Common myeloid progenitor, CD34-positive (primary cell): ENCODE measurements around the gene ZCCHC8.

Source experiments
- CTCF ChIA-PET: fragments of 350-600 bp; sonication (Branson Sonifier 250); formaldehyde crosslinking; loops from one replicate; lab custom pipeline; 2021; ENCODE audit warnings: antibody characterized with exemption; lab: Charles Lee
- POLR2A ChIA-PET: fragments of 350-600 bp; sonication (Branson Sonifier 250); formaldehyde crosslinking; loops from one replicate; lab custom pipeline; 2021; ENCODE audit warnings: antibody characterized with exemption; lab: Charles Lee
- DNase-seq, 3 donors: peaks; one replicate each; pipeline versions ENCODE4 v3.0.0 to v3.0.0-alpha.2; 2013
- H3K27ac ChIP-seq, 2 experiments: 1 replicate in 1 of 2; 2 replicates in 1 of 2; pipeline ENCODE4 v1.7.0; 2013; ENCODE audit warnings: inconsistent platforms in 2 of 2, low read length in 2 of 2, mild to moderate bottlenecking in 2 of 2, low read depth in 1 of 2, moderate library complexity in 1 of 2; ENCODE audit not compliant: severe bottlenecking in 2 of 2, insufficient read depth in 1 of 2, poor library complexity in 1 of 2
- H3K27me3 ChIP-seq, 5 experiments: replicated peaks in 2 of 5; 1 replicate in 3 of 5; 2 replicates in 2 of 5; pipeline versions ENCODE4 v1.6.1 to v1.7.0; 2013; ENCODE audit warnings: low read length in 4 of 5, mild to moderate bottlenecking in 2 of 5, moderate library complexity in 2 of 5, inconsistent platforms in 1 of 5; ENCODE audit not compliant: insufficient read depth in 5 of 5, control insufficient read depth in 4 of 5
- H3K36me3 ChIP-seq, 4 experiments: 1 replicate in 2 of 4; 2 replicates in 2 of 4; pipeline versions ENCODE4 v1.6.1 to v1.7.0; 2013; ENCODE audit warnings: low read length in 3 of 4, control low read depth in 1 of 4, mild to moderate bottlenecking in 1 of 4; ENCODE audit not compliant: control insufficient read depth in 4 of 4, insufficient read depth in 4 of 4
- H3K4me1 ChIP-seq, 4 experiments: 1 replicate in 3 of 4; 2 replicates in 1 of 4; pipeline versions ENCODE4 v1.6.1 to v1.7.1; 2013; ENCODE audit warnings: low read length in 3 of 4, mild to moderate bottlenecking in 3 of 4, control low read depth in 1 of 4, inconsistent platforms in 1 of 4, moderate library complexity in 1 of 4; ENCODE audit not compliant: control insufficient read depth in 4 of 4, insufficient read depth in 4 of 4; ENCODE audit errors: control extremely low read depth in 1 of 4
- H3K4me3 ChIP-seq, 7 experiments: 1 replicate in 4 of 7; 2 replicates in 3 of 7; pipeline versions ENCODE4 v1.5.1 to v1.7.0; 2013; ENCODE audit warnings: mild to moderate bottlenecking in 7 of 7, low read length in 6 of 7, moderate library complexity in 6 of 7, inconsistent platforms in 2 of 7, low read depth in 2 of 7, control low read depth in 1 of 7; ENCODE audit not compliant: insufficient read depth in 4 of 7, control insufficient read depth in 1 of 7; ENCODE audit errors: extremely low read depth in 1 of 7
- H3K9me3 ChIP-seq, 5 experiments: 1 replicate in 4 of 5; 2 replicates in 1 of 5; pipeline versions ENCODE4 v1.6.1 to v1.7.1; 2013; ENCODE audit warnings: low read length in 4 of 5, mild to moderate bottlenecking in 2 of 5, inconsistent platforms in 1 of 5, low read depth in 1 of 5, moderate library complexity in 1 of 5; ENCODE audit not compliant: control insufficient read depth in 4 of 5, insufficient read depth in 2 of 5; ENCODE audit errors: control extremely low read depth in 1 of 5
- WGBS: methylation state at CpG from one replicate; pipeline ENCODE4 v1.1.5; 2013; ENCODE audit not compliant: insufficient coverage; 5-methylcytosine and 5-hydroxymethylcytosine counted together

The ZCCHC8 gene

DNA sequence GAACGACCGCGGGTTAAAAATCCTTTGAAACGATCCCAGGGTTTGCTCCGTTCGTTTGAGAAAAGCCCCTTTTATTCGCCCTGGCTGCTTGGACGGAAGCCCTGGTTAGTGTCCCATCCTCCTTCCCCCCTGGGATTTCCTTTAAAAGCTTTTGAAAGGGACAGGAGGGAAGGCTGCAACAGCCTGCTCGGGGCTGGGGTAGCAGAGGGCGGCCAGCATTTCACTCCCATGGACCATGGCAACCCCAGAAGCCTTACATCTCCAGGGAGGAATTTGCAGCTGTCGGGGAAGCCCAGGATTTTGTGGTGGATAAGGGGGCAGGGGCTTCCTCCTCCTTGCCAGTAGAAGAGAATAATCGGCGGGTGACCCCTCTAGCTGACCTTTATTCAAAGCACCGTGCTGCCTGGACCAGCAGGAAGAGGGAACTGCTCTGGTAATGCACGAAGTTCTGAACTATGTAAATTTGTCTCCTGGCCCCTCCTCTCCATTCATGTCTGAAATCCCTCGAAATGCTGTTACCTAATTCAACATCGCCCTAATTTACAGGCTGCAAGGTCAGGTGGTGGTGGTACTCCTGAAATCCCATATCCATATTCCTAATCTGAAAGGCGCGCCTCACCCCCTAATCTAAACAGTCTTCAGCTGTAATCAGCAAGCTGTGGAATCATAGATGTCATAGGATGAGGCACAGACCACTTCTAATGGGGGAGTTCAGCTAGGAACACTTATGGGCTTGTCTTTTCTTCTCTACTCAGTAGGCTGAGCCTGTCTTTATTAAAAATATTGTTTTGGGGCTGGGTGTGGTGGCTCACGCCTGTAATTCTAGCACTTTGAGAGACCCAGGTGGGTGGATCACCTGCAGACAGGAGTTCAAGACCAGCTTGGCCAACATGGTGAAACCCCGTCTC is 77.2 kb downstream of the ZCCHC8 start:
- Histone ChIP-seq H3K4me3 (peak overlapping the region; percentile 79 to 97 (median 94)), H3K27me3 (no peaks in the 10 kb centered on the region), H3K27ac (peak overlapping the region in 1 of 2 experiments; percentile 41), H3K4me1 (peaks cover 8 to 31% (median 25%) of the 10 kb centered on the region in 4 experiments), H3K9me3 (no peaks in the 10 kb centered on the region), H3K36me3 (no peaks in the 10 kb centered on the region)
- POLR2A ChIA-PET = interaction anchor here (0.7 to 1.6 kb wide), 2 partner anchors 11 to 16 kb away, joined by 3 to 7 read pairs; no protein-coding TSS in a partner anchor
- WGBS = 15% methylated on average over 11 of the region's 21 CpGs
- DNase-seq = peak in 2 of 3 donors; percentile 31 to 42
- CTCF ChIA-PET = interaction anchor here (0.7 to 2.1 kb wide), 6 partner anchors 12 to 72 kb away, joined by 3 to 13 read pairs (median 3); no protein-coding TSS in a partner anchor

DNA sequence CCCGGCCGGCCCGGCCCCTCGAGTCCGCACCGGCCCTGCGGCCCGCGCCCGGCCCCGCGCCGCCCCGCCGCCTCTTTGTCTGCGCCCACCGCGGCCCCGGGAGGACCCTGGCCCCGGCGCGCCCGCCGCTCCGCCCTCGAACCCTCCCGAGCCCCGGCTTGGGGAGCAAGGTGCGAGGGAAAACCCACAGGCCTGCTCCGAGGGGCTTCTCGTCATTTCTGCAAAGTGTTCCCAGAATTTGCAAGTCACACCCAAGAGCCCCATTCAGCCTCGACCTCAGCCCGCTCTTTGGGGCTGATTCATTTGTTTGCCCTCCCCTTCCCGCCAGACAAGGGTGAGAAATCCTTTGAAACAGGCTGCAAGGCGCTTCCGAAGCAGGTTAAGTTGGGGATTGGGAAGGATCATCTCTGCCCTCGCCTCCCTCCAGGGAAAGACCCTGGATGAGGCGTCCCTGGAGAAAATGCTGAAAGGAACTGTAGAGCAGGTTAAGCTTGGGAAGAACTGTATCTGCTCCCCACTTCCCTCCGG is 77.9 kb downstream of the ZCCHC8 start:
- Histone ChIP-seq H3K27ac (peak overlapping the region in 1 of 2 experiments; percentile 41), H3K4me1 (peaks cover 8 to 31% (median 25%) of the 10 kb centered on the region in 4 experiments), H3K9me3 (no peaks in the 10 kb centered on the region), H3K36me3 (no peaks in the 10 kb centered on the region), H3K4me3 (peak overlapping the region; percentile 79 to 97 (median 94)), H3K27me3 (no peaks in the 10 kb centered on the region)
- CTCF ChIA-PET = interaction anchor here (0.7 to 2.1 kb wide), 7 partner anchors 11 to 72 kb away, joined by 3 to 15 read pairs (median 5); no protein-coding TSS in a partner anchor
- 0% methylated on average over 16 of the region's 39 CpGs for WGBS
- peak; percentile 51 to 86 (median 82) for DNase-seq
- POLR2A ChIA-PET = interaction anchor here (1.0 to 1.6 kb wide), 2 partner anchors 17 to 48 kb away, joined by 3 to 5 read pairs; no protein-coding TSS in a partner anchor

DNA sequence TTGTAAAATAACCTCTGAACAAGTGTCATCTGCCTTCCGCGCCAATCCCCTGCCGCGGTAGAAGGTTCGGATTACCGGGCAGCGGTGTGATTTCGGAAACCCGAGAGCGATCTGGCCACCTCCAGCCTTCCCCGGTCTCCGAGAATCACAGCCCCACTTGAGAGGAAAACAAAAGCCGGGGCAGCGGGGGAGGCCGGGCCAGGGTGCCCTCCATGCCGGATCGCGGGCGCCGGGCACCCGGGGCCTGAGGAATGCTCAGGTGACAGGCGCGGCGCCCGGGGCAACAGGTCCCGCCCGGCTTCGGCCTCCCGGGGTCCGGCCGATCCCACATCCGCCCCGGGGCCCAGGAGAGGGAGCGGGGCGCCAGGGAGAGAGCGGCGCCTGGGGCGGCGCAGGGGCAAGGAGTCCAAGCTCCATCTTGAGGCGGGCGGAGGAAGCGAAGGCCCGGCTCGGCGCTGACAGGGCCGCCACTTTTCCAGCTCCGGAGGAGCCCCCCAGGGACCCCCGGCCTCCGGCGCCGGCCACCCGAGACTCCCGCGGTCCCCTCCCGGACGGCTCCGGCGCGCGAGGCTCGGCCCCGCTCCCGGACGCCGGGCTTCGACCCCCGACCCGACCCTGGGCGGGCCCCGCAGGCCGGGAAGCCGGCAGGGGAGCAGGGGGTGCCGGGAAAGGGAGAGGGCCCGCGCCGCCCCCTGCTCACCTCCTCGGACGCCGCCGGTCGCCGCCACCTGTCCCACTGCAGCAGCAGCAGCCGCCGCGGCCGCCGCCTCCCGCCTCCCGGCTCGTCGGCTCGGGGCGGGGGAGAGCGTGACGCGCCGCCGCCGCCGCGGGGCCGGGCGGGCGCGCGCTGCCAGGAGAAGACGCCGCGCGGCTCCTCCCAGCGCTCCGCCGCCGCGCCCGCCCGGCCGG is 78.7 kb downstream of the ZCCHC8 start, which contains the start of gene CLIP1:
TSS of gene CLIP1 (minus strand) at position 849 of the 909 bp plus-strand sequence. CDS start 42,217 bp downstream, outside the sequence.
- WGBS = 0% methylated on average over 89 of the region's 118 CpGs
- Histone ChIP-seq H3K27ac (peak within 1 kb of the TSS; percentile 81 to 92), H3K9me3 (no peaks in the 10 kb centered on the region), H3K4me1 (peaks cover 8 to 31% (median 25%) of the 10 kb centered on the region in 4 experiments), H3K4me3 (peak within 1 kb of the TSS; percentile 89 to 99 (median 94)), H3K27me3 (no peaks in the 10 kb centered on the region), H3K36me3 (peaks cover 0 to 2% (median 0%) of the 10 kb centered on the region in 4 experiments)
- peak; percentile 47 to 69 (median 50) for DNase-seq
- POLR2A ChIA-PET = interaction anchor here (1.0 to 1.6 kb wide), 3 partner anchors 17 to 49 kb away, joined by 3 to 5 read pairs (median 3); no protein-coding TSS in a partner anchor
- CTCF ChIA-PET = interaction anchor here (0.7 to 1.3 kb wide), 6 partner anchors 10 to 49 kb away, joined by 3 to 15 read pairs (median 4); no protein-coding TSS in a partner anchor
